Measurements from ENCODE around the gene TMTC2.

The TMTC2 gene

GRCh38 chr12:82880442-82880901 lies 193.8 kb downstream of the TMTC2 start:
- Histone ChIP-seq H3F3A (ENCODE audit: insufficient read depth) (no peaks in the 10 kb centered on the region), H3K27me3 (ENCODE audit: low read length) (no peaks in the 10 kb centered on the region), H3K9me2 (replicated peaks; ENCODE audit: insufficient read depth, low read length) (no peaks in the 10 kb centered on the region), H3K4me2 (ENCODE audit: low read depth, low read length, poor library complexity, severe bottlenecking) (no peak overlapping the region), H3K36me3 (ENCODE audit: low read length) (no peaks in the 10 kb centered on the region), H3K79me2 (ENCODE audit: insufficient read depth, low read length) (no peaks in the 10 kb centered on the region), H4K20me1 (ENCODE audit: low read depth, low read length) (no peaks in the 10 kb centered on the region), H3K4me3 (ENCODE audit: insufficient read depth, low read length, poor library complexity, severe bottlenecking) (no peak overlapping the region), H2AFZ (ENCODE audit: low read depth, low read length, severe bottlenecking) (no peak overlapping the region), H3K9ac (ENCODE audit: low read length) (no peak overlapping the region), H3K27ac (ENCODE audit: low read depth, low read length) (no peak overlapping the region), H3K9me3 (ENCODE audit: insufficient read depth, low read length) (no peaks in the 10 kb centered on the region)
- no peak for TF ChIP-seq EZH2phosphoT487 (conservative IDR thresholded peaks at IDR 0.05; ENCODE audit: low read length)
- no peak for TF ChIP-seq CTCF (IDR thresholded peaks at IDR 0.05; ENCODE audit: insufficient read depth, low read length, poor library complexity, severe bottlenecking)

GRCh38 chr12:82883394-82884355 lies 197.0 kb downstream of the TMTC2 start:
- Histone ChIP-seq H2AFZ (ENCODE audit: low read depth, low read length, severe bottlenecking) (no peak overlapping the region), H3K36me3 (ENCODE audit: low read length) (no peaks in the 10 kb centered on the region), H3K9me3 (ENCODE audit: insufficient read depth, low read length) (no peaks in the 10 kb centered on the region), H3K27me3 (ENCODE audit: low read length) (no peaks in the 10 kb centered on the region), H3K9ac (ENCODE audit: low read length) (no peak overlapping the region), H3K4me3 (ENCODE audit: insufficient read depth, low read length, poor library complexity, severe bottlenecking) (no peak overlapping the region), H3K9me2 (replicated peaks; ENCODE audit: insufficient read depth, low read length) (no peaks in the 10 kb centered on the region), H3K4me2 (ENCODE audit: low read depth, low read length, poor library complexity, severe bottlenecking) (no peak overlapping the region), H3K79me2 (ENCODE audit: insufficient read depth, low read length) (no peaks in the 10 kb centered on the region), H4K20me1 (ENCODE audit: low read depth, low read length) (no peaks in the 10 kb centered on the region), H3F3A (ENCODE audit: insufficient read depth) (no peaks in the 10 kb centered on the region), H3K27ac (ENCODE audit: low read depth, low read length) (no peak overlapping the region)
- no peak for TF ChIP-seq CTCF (IDR thresholded peaks at IDR 0.05; ENCODE audit: insufficient read depth, low read length, poor library complexity, severe bottlenecking)
- no peak for TF ChIP-seq EZH2phosphoT487 (conservative IDR thresholded peaks at IDR 0.05; ENCODE audit: low read length)

- Histone ChIP-seq H3K4me3 (ENCODE audit: insufficient read depth, low read length, poor library complexity, severe bottlenecking) (no peak overlapping the region), H3K36me3 (ENCODE audit: low read length) (no peaks in the 10 kb centered on the region), H3F3A (ENCODE audit: insufficient read depth) (no peaks in the 10 kb centered on the region), H4K20me1 (ENCODE audit: low read depth, low read length) (no peaks in the 10 kb centered on the region), H3K9me3 (ENCODE audit: insufficient read depth, low read length) (no peaks in the 10 kb centered on the region), H3K79me2 (ENCODE audit: insufficient read depth, low read length) (no peaks in the 10 kb centered on the region), H3K9me2 (replicated peaks; ENCODE audit: insufficient read depth, low read length) (no peaks in the 10 kb centered on the region), H3K27ac (ENCODE audit: low read depth, low read length) (no peak overlapping the region), H3K9ac (ENCODE audit: low read length) (no peak overlapping the region), H3K4me2 (ENCODE audit: low read depth, low read length, poor library complexity, severe bottlenecking) (no peak overlapping the region), H2AFZ (ENCODE audit: low read depth, low read length, severe bottlenecking) (no peak overlapping the region), H3K27me3 (ENCODE audit: low read length) (no peaks in the 10 kb centered on the region)
- no peak for TF ChIP-seq CTCF (IDR thresholded peaks at IDR 0.05; ENCODE audit: insufficient read depth, low read length, poor library complexity, severe bottlenecking)
- TF ChIP-seq EZH2phosphoT487 (conservative IDR thresholded peaks at IDR 0.05; ENCODE audit: low read length) = no peak
Measured at GRCh38 chr12:82886671-82887340, 200.1 kb downstream of the TMTC2 start.

Data from SU-DHL-6 (cell line).